Occipital lobe (tissue), 2 donors: ENCODE results near the gene TVP23A. TPM values are rescaled to one million over a fixed set of nuclear protein-coding genes. Genes with fewer than 3 reads are reported as not detected.

ENCODE experiments used
- DNase-seq: peaks from one replicate; lab custom pipeline; 2025; lab: John Stamatoyannopoulos, UW
- total RNA-seq: library from RNA; depleted of rRNA; stranded (reverse); fragments of >200 nt; gene quantifications from one replicate; pipeline ENCODE4 v1.2.3, GENCODE V29; 2014

The TVP23A gene
- 15.1 TPM for total RNA-seq

DNA sequence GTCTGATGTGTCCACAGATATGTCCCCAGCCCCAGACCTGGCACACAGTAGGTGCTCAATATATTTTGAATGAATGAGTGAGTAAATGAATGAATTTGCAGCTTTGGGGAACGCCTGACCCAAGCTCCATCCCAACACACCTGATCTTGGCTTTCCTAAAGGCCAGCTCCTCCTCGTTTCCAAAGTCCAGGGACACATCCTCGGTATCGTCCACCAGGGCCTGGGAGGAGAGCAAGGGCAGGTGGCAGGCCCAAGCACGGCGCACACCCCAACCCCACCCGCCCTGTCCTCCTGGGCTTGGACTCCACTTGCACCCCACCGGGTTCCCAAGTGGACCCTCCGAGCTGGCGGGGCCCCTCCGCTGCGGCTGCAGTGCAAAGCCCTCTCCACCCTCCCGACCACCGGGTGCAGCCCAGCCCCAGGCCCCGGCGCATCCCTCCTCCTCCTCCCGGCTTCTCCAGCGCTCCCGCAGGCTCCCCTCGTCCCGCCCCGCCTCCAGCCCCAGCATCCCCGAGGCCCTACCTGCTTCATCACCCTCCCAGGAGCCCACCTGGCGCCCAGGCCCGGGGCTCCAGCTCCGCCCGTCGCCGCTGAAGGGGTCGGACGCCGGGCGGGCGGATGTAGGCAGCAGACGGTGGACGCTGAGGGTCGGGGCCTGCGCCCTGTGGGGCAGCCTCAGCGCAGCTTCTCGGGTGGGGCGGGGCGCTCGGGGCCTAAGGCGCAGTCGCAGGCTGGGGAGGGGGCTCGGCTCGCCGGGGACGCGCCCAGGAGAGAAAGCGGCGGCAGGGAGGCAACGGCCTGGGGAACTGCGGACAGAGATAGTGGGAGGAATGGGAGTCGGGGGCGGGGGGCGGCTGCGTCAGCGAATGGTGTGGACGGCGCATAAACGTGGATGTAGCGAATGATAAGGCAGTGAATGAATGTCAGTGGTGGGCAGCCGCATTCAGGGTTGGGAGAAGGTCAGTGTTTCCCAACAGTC is at the start of gene TVP23A:
TVP23A (minus strand) TSS at position 832 of the 979 bp plus-strand sequence; CDS start at position 531, 301 bp downstream.
- peak; percentile 52 for DNase-seq

DNA sequence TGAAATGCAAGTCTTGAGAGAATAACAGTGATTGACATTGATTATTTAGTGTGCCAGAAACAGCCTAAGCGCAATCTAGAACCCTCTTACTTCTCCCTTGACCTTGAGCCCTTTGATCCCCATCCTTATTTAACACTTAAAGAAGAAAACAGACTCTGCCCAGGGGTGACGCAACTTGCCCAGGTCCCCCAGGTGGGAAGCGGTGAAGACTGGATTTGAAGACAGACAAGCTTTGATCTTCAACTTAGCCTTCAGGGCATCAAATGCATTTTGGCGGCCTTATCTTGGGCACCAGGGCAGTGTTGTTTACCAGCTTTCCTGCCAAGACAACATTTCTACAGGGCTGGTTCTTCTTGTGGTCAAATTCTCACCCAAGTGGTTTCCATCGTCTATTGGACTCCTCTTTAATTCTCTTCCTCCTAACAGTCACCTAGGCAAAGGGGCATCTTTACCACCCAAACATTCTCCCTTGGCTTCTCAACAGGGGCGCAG is 49.6 kb upstream of the TVP23A start:
- DNase-seq: no peak

DNA sequence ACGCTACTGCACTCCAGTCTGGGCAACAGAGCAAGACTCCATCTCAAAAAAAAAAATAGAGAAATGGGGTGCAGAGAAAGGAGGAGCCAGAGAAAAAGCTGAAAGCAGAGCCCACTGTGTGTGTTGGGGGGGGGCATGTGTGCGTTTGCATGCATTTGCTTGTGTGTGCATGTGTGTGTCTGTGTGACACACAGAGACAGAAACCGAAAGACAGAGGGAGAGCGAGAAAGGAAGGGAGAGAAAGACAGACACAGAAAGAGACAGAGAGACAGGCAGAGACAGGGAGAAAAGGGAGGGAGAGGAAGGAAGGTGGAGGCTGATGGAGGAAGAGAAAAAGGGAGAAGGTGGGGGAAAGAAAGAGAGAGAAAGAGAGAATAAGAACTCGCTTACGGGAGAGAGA is 48.6 kb upstream of the TVP23A start:
- no peak for DNase-seq

DNA sequence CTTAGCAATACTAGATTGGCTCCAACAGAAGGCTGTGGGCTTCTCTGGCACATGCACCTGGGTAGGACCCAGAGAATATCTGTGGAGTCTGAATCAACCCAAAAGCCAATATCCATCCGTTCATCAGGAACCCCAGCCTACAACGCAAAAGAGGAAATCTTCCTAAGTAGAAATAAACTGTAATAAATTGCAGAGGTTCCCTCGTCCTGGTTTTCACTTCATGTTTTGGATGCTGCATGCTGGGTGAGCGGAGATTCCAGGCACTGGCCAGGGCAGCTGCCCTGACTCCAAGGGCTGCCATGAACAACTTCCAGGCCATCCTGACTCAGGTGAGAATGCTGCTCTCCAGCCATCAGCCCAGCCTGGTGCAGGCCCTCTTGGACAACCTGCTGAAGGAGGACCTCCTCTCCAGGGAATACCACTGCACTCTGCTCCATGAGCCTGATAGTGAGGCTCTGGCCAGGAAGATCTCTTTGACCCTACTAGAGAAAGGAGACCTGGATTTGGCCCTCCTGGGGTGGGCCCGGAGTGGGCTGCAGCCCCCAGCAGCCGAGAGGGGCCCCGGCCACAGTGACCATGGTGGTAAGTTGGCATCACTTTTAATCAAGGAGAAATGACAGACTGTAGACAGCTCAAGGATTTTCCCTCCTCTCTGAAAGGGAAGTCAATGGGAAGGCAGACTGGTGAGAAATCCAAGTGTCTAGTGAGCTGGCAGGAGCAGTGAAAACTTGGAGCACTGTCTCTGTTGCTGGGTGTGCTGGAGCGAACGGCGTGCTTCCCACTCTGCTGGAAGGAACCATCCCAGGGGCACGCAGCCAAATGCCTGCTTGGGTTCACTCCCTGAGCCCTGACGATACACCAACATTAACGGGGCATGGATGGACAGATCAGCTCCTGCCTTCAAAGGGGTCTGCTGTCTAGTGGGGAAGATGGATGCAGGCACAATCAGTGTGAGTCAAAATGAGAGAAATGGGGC is 47.7 kb upstream of the TVP23A start:
- DNase-seq: no peak

DNA sequence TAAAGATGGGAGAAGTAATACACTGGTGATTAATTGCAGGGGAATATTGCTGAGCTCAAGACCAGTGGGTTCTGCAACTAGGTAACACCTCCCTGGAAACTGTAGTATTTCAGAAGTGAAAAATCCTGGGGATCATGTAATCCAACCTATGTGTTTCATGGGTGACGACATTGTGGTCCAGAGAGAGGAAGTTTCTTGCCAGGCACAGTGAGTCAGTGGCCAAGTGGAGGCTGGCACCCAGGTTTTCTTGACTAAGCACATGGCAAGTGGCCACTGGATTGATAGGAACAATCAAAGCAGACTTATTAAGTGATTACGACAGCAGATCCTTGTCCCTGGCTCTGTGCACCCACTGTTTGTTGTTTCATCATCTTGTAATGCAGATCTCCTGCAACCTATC is 43.8 kb upstream of the TVP23A start:
- no peak for DNase-seq

DNA sequence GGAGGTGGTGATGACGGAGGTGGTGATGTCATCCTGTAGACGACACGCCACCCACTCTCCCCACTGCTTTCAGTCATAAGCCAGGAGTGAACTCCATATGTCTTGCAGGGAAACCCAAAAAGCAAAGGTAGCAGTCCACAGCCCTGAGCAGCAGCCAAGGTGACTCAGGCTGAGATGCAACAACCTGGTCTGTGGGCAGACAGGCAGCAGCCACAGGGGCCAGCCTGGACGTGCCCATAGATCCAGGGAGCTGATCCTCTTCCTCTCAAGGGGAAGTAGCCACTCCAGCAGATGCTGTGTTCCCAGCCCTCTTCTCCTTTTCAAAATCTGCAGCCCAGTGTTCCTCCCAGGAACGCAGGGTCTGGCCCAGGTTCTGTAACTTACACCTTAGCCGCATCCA is 41.1 kb upstream of the TVP23A start:
- no peak for DNase-seq

DNA sequence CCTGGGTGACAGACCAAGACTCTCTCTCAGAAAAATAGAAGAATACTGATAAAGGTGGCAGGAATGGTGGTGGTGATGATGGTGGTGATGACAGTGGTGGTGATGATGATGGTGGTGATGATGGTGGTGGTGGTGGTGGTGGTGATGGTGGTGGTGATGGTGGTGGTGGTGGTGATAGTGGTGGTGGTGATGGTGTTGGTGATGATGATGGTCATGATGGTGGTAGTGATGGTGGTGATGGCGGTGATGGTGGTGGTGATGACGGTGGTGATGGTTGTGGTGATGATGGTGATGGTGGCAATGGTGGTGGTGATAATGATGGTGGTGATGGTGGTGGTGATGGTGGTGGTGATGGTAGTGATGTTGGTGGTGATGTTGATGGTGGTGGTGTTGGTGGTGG is 40.4 kb upstream of the TVP23A start:
- DNase-seq: no peak

DNA sequence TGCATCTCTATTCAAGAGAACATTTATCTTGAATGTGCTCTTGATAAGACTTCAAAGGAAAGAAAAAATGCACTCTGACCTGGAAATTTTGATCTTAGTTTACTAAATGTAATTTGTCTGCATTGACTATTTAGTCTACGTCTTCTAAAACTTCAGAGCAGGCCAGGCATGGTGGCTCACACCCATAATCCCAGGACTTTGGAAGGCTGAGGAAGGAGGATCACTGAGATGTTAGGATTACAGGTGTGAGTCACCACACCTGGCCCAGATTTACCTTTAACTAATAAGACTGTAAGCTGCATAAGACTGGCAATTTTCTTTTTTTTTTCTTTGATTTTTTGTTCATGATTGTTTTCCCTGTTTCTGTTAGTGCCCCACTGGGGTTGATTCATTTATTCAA is 39.6 kb upstream of the TVP23A start:
- no peak for DNase-seq

DNA sequence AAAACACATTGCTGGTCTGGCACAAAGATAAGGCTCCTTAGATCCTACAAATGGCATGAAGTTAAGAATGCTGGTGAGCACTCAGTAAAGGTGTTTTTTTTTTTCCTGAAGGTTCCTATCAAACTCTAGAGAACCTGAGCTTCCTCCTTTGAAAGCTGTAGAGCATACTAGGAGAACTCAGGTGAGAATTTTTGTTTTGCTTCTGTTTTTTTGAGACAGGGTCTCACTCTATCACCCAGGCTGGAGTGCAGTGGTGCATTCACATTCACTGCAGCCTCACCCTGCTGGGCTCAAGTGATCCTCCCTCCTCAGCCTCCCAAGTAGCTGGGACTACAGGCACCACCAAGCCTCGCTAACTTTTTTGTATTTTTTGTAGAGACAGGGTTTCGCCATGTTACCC is 37.4 kb upstream of the TVP23A start:
- DNase-seq: no peak

DNA sequence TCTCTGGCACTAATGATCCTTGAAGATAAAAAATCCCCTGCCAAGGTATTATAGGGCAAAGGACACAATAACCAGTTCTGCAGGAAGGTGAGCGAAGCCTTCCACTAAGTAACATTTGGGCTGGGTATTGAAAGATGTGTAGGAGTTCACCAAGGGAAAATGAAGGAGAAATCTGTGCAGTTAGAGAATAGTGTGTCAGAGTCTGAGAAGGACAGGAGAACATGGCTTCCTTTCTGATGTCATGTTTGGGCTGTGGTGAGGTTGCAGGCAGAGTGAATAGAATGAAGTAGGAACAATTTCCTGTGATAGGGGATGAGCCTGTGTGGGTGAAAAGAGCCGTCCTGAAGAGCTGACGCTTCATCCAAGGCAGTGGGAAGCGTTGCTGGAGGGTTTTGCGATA is 34.4 kb upstream of the TVP23A start:
- no peak for DNase-seq

DNA sequence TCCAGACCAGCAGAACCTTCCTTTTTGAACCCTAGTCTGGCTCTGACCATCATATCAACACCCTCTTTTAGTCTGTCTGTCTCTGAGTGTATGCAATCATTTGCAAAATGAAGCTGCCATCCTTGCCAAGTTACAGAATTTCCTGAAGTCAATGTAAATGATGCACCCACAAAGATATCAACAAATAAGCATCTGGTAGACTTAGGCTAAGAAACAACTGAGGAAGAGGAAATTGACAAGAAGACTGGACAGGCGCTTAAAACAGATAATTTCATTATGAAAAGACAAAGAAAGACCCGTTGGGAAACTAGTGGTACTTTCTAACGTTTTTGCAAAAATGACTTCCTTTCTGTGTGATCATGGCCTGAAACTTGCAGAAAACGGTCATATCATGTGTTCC is 33.7 kb upstream of the TVP23A start:
- DNase-seq: no peak

DNA sequence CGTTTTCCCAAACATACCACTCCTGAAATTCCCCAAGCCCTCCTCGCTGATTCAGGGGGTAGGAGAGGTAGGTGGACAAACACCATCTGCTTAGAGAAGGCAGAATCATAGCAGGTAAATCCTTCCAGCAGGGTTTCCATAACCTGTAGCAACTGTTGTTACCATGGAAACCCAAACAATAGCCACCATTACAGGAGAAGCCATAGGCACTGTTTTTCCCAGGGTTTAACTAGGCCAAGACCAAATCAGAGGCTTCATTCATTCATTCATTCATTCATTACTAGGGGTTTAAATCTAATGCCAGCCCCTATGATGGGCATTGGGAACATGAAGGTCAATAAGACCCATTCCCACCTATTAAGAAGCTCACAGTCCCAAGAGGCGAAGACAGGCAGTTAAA is 32.9 kb upstream of the TVP23A start:
- no peak for DNase-seq

DNA sequence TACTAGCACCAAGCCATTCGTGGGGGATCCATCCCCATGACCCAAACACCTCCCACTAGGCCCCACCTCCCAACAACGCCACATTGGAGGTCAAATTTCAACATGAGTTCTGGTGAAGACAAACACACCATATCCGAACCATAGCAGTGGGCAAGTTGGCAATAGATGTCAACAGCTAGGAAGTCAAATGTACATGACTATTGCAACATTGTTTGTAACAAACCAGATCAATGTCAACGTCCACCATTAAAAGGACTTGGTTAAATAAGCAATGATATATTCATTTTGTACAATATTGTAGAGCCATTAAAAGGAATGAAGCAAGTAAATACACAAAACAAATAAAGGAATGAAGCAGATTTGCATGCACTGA is 31.9 kb upstream of the TVP23A start:
- no peak for DNase-seq

DNA sequence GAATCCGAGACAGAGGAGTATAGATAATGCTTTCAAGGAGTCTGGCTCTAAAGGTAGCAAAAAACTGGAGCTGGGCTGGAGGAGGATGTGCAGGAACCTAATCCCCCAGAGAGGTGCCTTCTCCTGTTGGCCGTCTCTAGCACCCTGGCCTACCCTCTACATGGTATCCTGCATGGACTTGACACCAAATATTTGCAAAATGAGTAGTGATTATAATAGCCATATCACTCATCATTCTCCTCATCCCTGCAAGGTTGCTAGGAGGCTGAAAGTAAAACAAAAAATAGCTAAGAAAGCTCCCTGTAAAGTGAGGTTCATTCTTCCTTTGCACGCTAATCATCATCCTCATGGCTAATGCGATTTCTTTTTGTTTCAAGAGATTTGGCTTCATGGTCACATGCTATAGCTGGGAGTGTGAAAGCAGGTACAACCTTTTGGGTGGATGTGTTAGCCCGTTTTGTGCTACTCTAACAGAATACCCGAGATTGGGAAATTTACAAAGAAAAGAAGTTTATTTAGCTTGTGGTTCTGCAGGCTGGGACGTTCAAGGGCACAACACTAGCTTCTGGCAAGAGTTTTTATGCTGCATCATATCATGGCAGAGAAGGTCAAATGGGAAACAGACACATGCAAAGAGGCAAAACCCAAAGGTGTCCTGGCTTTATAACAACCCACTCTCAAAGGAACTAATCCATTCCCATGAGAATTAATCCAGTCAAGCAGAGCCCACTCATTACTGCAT is 31.3 kb upstream of the TVP23A start:
- no peak for DNase-seq

DNA sequence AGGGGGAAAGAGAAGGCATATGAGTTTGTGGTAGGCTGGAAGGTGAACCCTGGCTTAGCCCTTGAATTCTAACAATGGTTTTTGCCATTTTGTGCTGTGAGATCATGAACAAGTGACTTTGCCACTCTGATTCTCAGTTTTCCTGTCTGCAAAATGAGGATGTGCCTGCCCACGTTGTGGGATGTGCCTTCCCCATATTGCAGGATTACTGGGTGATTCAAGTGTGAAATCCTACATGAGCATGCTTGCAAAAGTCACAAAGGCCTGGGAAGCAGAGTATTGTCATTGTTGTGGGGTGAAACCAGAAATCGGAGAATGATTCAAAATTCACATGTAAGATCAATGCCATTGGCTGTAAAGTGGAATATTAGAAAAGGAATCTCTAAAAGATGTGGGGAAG is 28.6 kb upstream of the TVP23A start:
- DNase-seq: no peak

DNA sequence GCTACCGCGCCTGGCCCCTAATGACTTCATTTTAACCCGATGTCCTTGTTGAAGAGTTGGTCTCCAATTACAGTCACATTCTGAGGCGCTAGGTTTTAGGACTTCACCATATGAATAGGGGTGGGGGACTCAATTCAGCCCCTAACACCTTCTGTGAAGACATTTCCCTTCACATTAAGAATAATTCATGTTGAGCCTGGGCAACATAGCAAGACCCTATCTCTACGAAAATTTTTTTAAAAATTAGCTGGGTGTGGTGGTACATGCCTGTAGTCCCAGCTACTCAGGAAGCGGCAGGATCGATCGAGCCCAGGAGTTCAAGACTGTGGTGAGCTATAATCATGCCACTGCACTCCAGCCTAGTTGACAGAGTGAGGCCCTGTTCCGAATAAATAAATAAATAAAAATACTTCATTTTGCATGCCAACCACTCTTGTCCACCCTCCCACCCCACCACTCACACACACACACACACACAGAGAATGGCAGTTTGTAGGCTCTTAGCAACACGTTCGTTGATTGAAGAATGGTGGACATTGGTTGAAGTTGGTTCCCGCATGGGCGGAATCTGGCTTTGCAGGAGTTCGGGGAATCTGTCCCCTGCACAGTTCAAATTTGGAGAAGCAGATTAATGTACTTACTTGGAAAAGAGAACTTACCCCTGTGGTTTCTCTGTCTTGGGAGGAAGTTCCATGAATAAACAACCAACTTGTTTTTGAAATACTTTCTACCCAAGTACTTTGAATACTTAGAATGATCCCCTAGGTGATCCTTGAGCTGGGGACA is 27.8 kb upstream of the TVP23A start:
- no peak for DNase-seq

DNA sequence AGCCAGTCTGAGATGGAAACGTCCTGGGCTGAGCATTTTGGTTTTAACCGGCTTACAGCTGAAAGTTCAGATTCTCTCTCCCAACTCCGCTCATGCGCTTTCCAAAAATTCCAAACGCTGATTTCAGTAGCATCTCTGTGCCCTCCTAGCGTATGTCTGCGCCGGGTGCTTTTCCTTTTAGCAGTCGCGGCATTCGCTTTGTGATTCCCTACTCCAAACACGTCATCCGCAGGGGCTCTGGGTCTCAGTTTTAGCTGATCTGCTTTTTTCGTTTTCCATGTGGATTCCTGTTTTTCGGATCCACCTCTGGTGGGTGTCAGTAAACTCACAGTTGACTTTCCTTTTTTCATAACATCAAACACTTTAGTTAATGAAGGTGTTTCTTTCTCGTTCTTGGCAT is 22.1 kb upstream of the TVP23A start:
- no peak for DNase-seq

DNA sequence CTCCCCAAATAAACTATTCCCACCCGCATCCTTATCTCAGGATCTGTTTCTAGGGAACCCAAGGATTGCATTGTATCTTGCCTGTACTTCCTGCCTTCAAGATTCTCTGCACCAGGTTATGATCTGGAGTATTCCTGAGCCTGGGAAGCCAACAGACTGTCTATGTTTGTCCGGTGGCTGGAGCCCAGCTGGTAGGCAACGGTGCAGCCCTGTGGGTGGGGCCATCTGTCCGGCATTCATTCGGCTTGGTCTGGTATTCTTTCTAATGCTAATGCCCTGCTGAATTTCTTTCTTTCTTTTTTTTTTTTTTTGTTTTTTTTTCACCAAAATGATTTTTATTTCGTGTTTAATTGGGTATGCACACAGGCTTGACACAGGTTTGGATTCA is 20.7 kb upstream of the TVP23A start:
- DNase-seq: no peak

DNA sequence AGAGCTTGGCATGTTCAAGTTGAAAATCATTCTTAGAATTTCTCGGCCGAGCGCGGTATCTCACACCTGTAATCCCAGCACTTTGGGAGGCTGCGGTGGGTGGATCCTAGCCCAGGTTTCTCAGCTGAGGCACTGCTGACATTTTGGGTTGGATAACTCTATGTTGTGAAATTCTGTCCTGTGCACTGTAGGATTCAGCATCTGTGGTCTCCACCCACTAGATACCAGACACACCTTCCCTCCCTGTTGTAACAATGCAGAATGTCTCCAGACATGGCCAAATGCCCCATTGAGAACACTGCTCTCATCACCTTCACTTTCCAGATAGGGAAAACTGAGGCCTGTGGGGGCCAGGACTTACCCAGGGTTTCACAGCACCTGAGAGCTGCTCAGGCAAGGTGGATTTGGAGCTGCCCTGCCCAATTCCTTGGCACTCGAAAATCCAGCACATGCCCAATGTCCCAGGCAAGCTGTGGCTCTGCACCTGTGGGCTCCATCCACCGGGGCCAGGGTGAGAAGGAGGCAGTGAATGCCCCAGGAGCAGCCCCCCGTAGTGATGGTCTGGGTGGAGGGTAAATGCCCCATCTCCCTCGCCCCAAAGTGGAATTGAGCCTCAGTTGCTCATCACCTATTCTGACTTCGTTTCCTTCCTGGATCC is 20.2 kb upstream of the TVP23A start:
- DNase-seq: no peak
